Upper lobe of right lung (tissue), 1 donor: Measurements from ENCODE around the gene HPSE. TPM values are rescaled to one million over a fixed set of nuclear protein-coding genes. Genes with fewer than 3 reads are reported as not detected.
"Not testable (repeated sequence)": the region's sequence is repeated elsewhere in the genome, so short reads cannot be mapped to it uniquely, and the experiment has no call there.

Source experiments
- ATAC-seq: fragments of 200-7000 bp; cut with Tn5 transposase; one replicate; pipeline ENCODE4 v1.9.1; 2020; ENCODE audit warnings: mild to moderate bottlenecking, moderate library complexity
- DNase-seq: peaks from one replicate; pipeline ENCODE4 v3.0.0-alpha.2; 2020
- H3K27ac ChIP-seq: fragments of 200-600 bp; one replicate; pipeline ENCODE4 v1.8.0; 2022
- H3K27me3 ChIP-seq: fragments of 200-600 bp; one replicate; pipeline ENCODE4 v1.8.0; 2022; ENCODE audit warnings: mild to moderate bottlenecking
- H3K36me3 ChIP-seq: fragments of 200-600 bp; one replicate; pipeline ENCODE4 v1.8.0; 2022
- H3K4me1 ChIP-seq: fragments of 200-600 bp; one replicate; pipeline ENCODE4 v1.8.0; 2022
- H3K4me3 ChIP-seq: fragments of 200-600 bp; one replicate; pipeline ENCODE4 v1.8.0; 2022; ENCODE audit warnings: mild to moderate bottlenecking
- H3K9me3 ChIP-seq: fragments of 200-600 bp; one replicate; pipeline ENCODE4 v1.8.0; 2022
- intact Hi-C: fragments of 100-400 bp; cut with DNase I; formaldehyde crosslinking; loops from one replicate; pipeline ENCODE4 v1.11.0; 2022
- total RNA-seq: library from RNA; stranded (reverse); fragmentation: NEBNext Ultra II Directional; extraction: Animal tissue kit (Norgen Biotek cat#: 25700); gene quantifications from one replicate; pipeline ENCODE4 v1.2.1, GENCODE V29; 2021
- TF ChIP-seq, protein P1 (sequence below): fragments of 200-600 bp; IDR thresholded peaks from one replicate; pipeline ENCODE4 v1.8.0; 2022; ENCODE audit warnings: antibody characterized with exemption
- donor health status: DM: no; HTN: yes; CAD: no; lungs with severe emphysema.

Gene HPSE
- total RNA-seq, 1 donor from 2014 or later, result 5.6 TPM

GRCh38 chr4:83276299-83277040, 58.2 kb downstream of the HPSE start:
- TF ChIP-seq, protein P1, sequence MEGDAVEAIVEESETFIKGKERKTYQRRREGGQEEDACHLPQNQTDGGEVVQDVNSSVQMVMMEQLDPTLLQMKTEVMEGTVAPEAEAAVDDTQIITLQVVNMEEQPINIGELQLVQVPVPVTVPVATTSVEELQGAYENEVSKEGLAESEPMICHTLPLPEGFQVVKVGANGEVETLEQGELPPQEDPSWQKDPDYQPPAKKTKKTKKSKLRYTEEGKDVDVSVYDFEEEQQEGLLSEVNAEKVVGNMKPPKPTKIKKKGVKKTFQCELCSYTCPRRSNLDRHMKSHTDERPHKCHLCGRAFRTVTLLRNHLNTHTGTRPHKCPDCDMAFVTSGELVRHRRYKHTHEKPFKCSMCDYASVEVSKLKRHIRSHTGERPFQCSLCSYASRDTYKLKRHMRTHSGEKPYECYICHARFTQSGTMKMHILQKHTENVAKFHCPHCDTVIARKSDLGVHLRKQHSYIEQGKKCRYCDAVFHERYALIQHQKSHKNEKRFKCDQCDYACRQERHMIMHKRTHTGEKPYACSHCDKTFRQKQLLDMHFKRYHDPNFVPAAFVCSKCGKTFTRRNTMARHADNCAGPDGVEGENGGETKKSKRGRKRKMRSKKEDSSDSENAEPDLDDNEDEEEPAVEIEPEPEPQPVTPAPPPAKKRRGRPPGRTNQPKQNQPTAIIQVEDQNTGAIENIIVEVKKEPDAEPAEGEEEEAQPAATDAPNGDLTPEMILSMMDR, result no peak
- no peaks in the 10 kb centered on the region for H3K9me3 ChIP-seq

DNA sequence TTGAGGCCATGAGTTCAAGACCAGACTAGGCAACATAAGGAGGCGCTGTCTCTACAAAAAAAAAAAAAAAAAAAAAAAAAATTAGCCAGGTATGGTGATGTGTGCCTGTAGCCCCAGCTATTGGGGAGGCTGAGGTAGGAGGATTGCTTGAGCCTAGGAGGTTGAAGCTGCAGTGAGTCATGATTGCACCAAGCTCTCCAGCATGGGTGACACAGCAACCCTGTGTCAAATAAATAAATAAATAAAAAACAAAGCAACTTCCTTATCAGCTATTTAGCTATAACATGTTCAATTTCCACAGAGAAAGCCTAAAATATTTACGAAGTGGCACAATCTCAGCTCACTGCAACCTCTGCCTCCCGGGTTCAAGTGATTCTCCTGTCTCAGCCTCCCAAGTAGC, 60.7 kb downstream of the HPSE start:
- DNase-seq, H3K4me3 ChIP-seq, intact Hi-C loops, ATAC-seq, H3K9me3 ChIP-seq, H3K4me1 ChIP-seq, H3K27ac ChIP-seq, H3K27me3 ChIP-seq: not testable (repeated sequence)
- peaks cover 12% of the 10 kb centered on the region for H3K36me3 ChIP-seq

More at GRCh38 chr4:83276299-83277040, 58.2 kb downstream of the HPSE start:
- peaks cover 7% of the 10 kb centered on the region for H3K36me3 ChIP-seq
- H3K27ac ChIP-seq, result no peak overlapping the region
- ATAC-seq (no peak), DNase-seq (no peak)
- H3K4me1 ChIP-seq, result no peaks in the 10 kb centered on the region
- intact Hi-C loops, result no loop called here
- H3K4me3 ChIP-seq, result no peak overlapping the region
- no peaks in the 10 kb centered on the region for H3K27me3 ChIP-seq

GRCh38 chr4:83272900-83273299, 61.7 kb downstream of the HPSE start:
- Histone ChIP-seq H3K9me3 (no peaks in the 10 kb centered on the region), H3K36me3 (peaks cover 17% of the 10 kb centered on the region), H3K27ac (no peak overlapping the region), H3K4me3 (no peak overlapping the region), H3K27me3 (no peaks in the 10 kb centered on the region), H3K4me1 (no peaks in the 10 kb centered on the region)
- TF ChIP-seq, protein P1, result no peak
- intact Hi-C loops, result no loop called here
- DNase-seq (no peak), ATAC-seq (no peak)

- ATAC-seq (no peak), DNase-seq (no peak)
- H3K4me1 ChIP-seq, result no peaks in the 10 kb centered on the region
- H3K27ac ChIP-seq, result no peak overlapping the region
- intact Hi-C loops, result loop anchor here (10.0 kb wide), 1 partner anchor 194 kb away; no protein-coding TSS in a partner anchor
- peaks cover 30% of the 10 kb centered on the region for H3K36me3 ChIP-seq
- H3K9me3 ChIP-seq, result no peaks in the 10 kb centered on the region
- no peak overlapping the region for H3K4me3 ChIP-seq
- TF ChIP-seq, protein P1, result no peak
- H3K27me3 ChIP-seq, result no peaks in the 10 kb centered on the region
Observed at GRCh38 chr4:83269256-83269655, 65.4 kb downstream of the HPSE start.

GRCh38 chr4:83268491-83268890, 66.2 kb downstream of the HPSE start:
- intact Hi-C loops, result loop anchor here (10.0 kb wide), 1 partner anchor 194 kb away; no protein-coding TSS in a partner anchor

More at GRCh38 chr4:83268491-83268890, 66.2 kb downstream of the HPSE start:
- Histone ChIP-seq H3K4me3 (no peak overlapping the region), H3K9me3 (no peaks in the 10 kb centered on the region), H3K27me3 (no peaks in the 10 kb centered on the region), H3K4me1 (no peaks in the 10 kb centered on the region), H3K36me3 (peaks cover 30% of the 10 kb centered on the region), H3K27ac (no peak overlapping the region)
- DNase-seq (no peak), ATAC-seq (peak; percentile 56)
- TF ChIP-seq, protein P1, result no peak
